Colonic mucosa (tissue), 4 donors: ENCODE measurements around the gene CLASP2. TPM values are rescaled to one million over a fixed set of nuclear protein-coding genes. Genes with fewer than 3 reads are reported as not detected.
"Not testable (repeated sequence)": the region's sequence is repeated elsewhere in the genome, so short reads cannot be mapped to it uniquely, and the experiment has no call there.

Experiments
- DNase-seq: peaks from one replicate; pipeline ENCODE4 v3.0.0-alpha.2; 2020
- H3K27ac ChIP-seq: fragments of 200-600 bp; one replicate; pipeline ENCODE4 v1.8.0; 2021
- H3K27me3 ChIP-seq: fragments of 200-600 bp; one replicate; pipeline ENCODE4 v1.8.0; 2021
- H3K36me3 ChIP-seq: fragments of 200-600 bp; one replicate; pipeline ENCODE4 v1.8.0; 2021
- H3K4me1 ChIP-seq: fragments of 200-600 bp; one replicate; pipeline ENCODE4 v1.8.0; 2021; ENCODE audit warnings: mild to moderate bottlenecking
- H3K4me3 ChIP-seq: fragments of 200-600 bp; one replicate; pipeline ENCODE4 v1.8.0; 2021
- H3K9ac ChIP-seq, 2 donors: one replicate each; pipeline ENCODE4 v1.7.0; 2013; ENCODE audit warnings: control low read depth in 2 of 2, low read depth in 2 of 2, low read length in 2 of 2
- H3K9me3 ChIP-seq: fragments of 200-600 bp; one replicate; pipeline ENCODE4 v1.8.0; 2021
- intact Hi-C: fragments of 100-400 bp; cut with DNase I; formaldehyde crosslinking; loops from one replicate; pipeline ENCODE4 v1.14.1; 2022
- total RNA-seq, 2 donors: library from RNA; stranded (reverse); fragmentation: NEBNext Ultra II Directional in 1 of 2; extraction: Animal tissue kit (Norgen Biotek cat#: 25700) in 1 of 2; gene quantifications; one replicate each; pipeline ENCODE4 v1.2.1, GENCODE V29; 2021
- TF ChIP-seq, protein P1 (sequence below): fragments of 200-600 bp; IDR thresholded peaks from one replicate; pipeline ENCODE4 v1.8.0; 2022; ENCODE audit warnings: antibody characterized with exemption, mild to moderate bottlenecking
- donor health status: healthy.
- donor health status: DM: no; HTN: no; CAD: no.
- donor health status: DM: no; HTN: no; CAD: no.

The CLASP2 gene
- total RNA-seq, 2 donors from 2014 or later, result 37.4 to 40.9 TPM

GRCh38 chr3:33473813-33474212 lies 244.2 kb downstream of the CLASP2 start:
- Histone ChIP-seq H3K27ac (no peak overlapping the region), H3K9me3 (no peaks in the 10 kb centered on the region), H3K4me1 (no peaks in the 10 kb centered on the region), H3K36me3 (no peaks in the 10 kb centered on the region), H3K9ac (no peak overlapping the region), H3K4me3 (no peak overlapping the region), H3K27me3 (no peaks in the 10 kb centered on the region)
- intact Hi-C loops, result no loop called here
- TF ChIP-seq, protein P1, sequence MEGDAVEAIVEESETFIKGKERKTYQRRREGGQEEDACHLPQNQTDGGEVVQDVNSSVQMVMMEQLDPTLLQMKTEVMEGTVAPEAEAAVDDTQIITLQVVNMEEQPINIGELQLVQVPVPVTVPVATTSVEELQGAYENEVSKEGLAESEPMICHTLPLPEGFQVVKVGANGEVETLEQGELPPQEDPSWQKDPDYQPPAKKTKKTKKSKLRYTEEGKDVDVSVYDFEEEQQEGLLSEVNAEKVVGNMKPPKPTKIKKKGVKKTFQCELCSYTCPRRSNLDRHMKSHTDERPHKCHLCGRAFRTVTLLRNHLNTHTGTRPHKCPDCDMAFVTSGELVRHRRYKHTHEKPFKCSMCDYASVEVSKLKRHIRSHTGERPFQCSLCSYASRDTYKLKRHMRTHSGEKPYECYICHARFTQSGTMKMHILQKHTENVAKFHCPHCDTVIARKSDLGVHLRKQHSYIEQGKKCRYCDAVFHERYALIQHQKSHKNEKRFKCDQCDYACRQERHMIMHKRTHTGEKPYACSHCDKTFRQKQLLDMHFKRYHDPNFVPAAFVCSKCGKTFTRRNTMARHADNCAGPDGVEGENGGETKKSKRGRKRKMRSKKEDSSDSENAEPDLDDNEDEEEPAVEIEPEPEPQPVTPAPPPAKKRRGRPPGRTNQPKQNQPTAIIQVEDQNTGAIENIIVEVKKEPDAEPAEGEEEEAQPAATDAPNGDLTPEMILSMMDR, result no peak
- DNase-seq, result no peak

DNA sequence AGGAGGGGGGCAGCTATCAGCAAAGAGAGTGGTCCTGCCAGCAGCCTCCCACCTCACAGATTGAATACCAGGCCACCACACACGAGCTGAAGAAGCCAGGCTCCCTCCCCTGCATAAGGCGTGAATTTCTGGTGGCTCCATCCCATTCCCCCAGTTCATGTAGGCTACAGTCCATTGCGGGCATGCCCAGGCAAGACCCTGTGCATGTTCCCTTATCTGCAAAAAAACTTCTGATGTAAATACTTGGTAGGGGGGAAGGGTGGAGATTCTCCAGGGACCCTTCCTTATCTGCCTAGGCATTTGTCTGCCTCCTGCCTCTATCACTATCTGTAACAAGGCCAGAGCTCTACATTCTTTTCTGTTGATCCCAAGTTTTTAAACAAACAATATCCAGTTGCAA lies 250.3 kb downstream of the CLASP2 start:
- no peaks in the 10 kb centered on the region for H3K4me1 ChIP-seq
- H3K4me3 ChIP-seq, result no peak overlapping the region
- no peaks in the 10 kb centered on the region for H3K27me3 ChIP-seq
- intact Hi-C loops, result no loop called here
- TF ChIP-seq, protein P1, result no peak
- DNase-seq, result no peak
- H3K36me3 ChIP-seq, result no peaks in the 10 kb centered on the region
- no peak overlapping the region for H3K27ac ChIP-seq
- H3K9me3 ChIP-seq, result no peaks in the 10 kb centered on the region
- no peak overlapping the region for H3K9ac ChIP-seq

- Histone ChIP-seq H3K27me3 (no peaks in the 10 kb centered on the region), H3K27ac (no peak overlapping the region), H3K9me3 (no peaks in the 10 kb centered on the region), H3K36me3 (no peaks in the 10 kb centered on the region), H3K4me3 (no peak overlapping the region), H3K4me1 (no peaks in the 10 kb centered on the region), H3K9ac (no peak overlapping the region)
- DNase-seq, result no peak
- TF ChIP-seq, protein P1, result no peak
- intact Hi-C loops, result no loop called here
Observed at GRCh38 chr3:33461097-33461496, 257.0 kb downstream of the CLASP2 start.

- H3K27me3 ChIP-seq, DNase-seq, H3K27ac ChIP-seq, intact Hi-C loops, H3K4me1 ChIP-seq, H3K36me3 ChIP-seq, H3K4me3 ChIP-seq, H3K9me3 ChIP-seq, H3K9ac ChIP-seq: not testable (repeated sequence)
Observed at GRCh38 chr3:33459577-33459976, 258.5 kb downstream of the CLASP2 start.

- H3K9me3 ChIP-seq, result no peaks in the 10 kb centered on the region
- no peak overlapping the region for H3K27ac ChIP-seq
- no peak overlapping the region for H3K4me3 ChIP-seq
- TF ChIP-seq, protein P1, result no peak
- no peak for DNase-seq
- intact Hi-C loops, result no loop called here
- no peak overlapping the region for H3K9ac ChIP-seq
- H3K27me3 ChIP-seq, result no peaks in the 10 kb centered on the region
- no peaks in the 10 kb centered on the region for H3K4me1 ChIP-seq
- H3K36me3 ChIP-seq, result no peaks in the 10 kb centered on the region
Observed at GRCh38 chr3:33458446-33458845, 259.6 kb downstream of the CLASP2 start.

GRCh38 chr3:33456756-33457155 lies 261.3 kb downstream of the CLASP2 start:
- H3K4me1 ChIP-seq, result no peaks in the 10 kb centered on the region
- DNase-seq, result no peak
- TF ChIP-seq, protein P1, result no peak
- H3K27me3 ChIP-seq, result no peaks in the 10 kb centered on the region
- H3K9me3 ChIP-seq, result no peaks in the 10 kb centered on the region
- H3K36me3 ChIP-seq, result no peaks in the 10 kb centered on the region
- intact Hi-C loops, result no loop called here
- H3K4me3 ChIP-seq, result no peak overlapping the region
- H3K27ac ChIP-seq, result no peak overlapping the region
- no peak overlapping the region for H3K9ac ChIP-seq
